Transverse colon (tissue), 4 donors: ENCODE data around the gene DDX19B. TPM values are rescaled to one million over a fixed set of nuclear protein-coding genes. Genes with fewer than 3 reads are reported as not detected.

ENCODE experiments used
- DNase-seq: peaks from one replicate; pipeline ENCODE4 v3.0.0-alpha.2; 2019
- H3K27ac ChIP-seq, 4 donors: fragments of 200-600 bp; sonication (generic); 2 replicates each; pipeline ENCODE4 v1.5.1; 2016 to 2018; ENCODE audit warnings: inconsistent platforms in 4 of 4
- H3K27me3 ChIP-seq: fragments of 200-600 bp; sonication (generic); 2 replicates; pipeline ENCODE4 v1.5.1; 2017; ENCODE audit warnings: inconsistent platforms
- H3K36me3 ChIP-seq, 4 donors: fragments of 200-600 bp; sonication (generic); 2 replicates each; pipeline ENCODE4 v1.5.1; 2017 to 2019; ENCODE audit warnings: inconsistent platforms in 4 of 4
- H3K4me1 ChIP-seq, 4 donors: fragments of 200-600 bp; sonication (generic); 2 replicates each; pipeline ENCODE4 v1.5.1; 2017 to 2020; ENCODE audit warnings: inconsistent platforms in 4 of 4
- H3K4me3 ChIP-seq, 4 donors: fragments of 200-600 bp; sonication (generic); 1 replicate in 1 of 4; 2 replicates in 3 of 4; pipeline versions ENCODE4 v1.5.1 to v1.6.1; 2017 to 2019; ENCODE audit warnings: inconsistent platforms in 4 of 4
- H3K9me3 ChIP-seq, 2 donors: fragments of 200-600 bp; sonication (generic); 2 replicates each; pipeline ENCODE4 v1.5.1; 2017 to 2019; ENCODE audit warnings: inconsistent platforms in 2 of 2
- CTCF ChIP-seq, 5 experiments: fragments of 200-600 bp in 3 of 5; fragments of 450-650 bp in 2 of 5; sonication (generic) in 3 of 5; IDR thresholded peaks; 1 replicate in 2 of 5; 2 replicates in 3 of 5; pipeline ENCODE4 v1.5.1; 2016 to 2017; ENCODE audit warnings: antibody characterized with exemption in 5 of 5, inconsistent platforms in 3 of 5, mild to moderate bottlenecking in 2 of 5, moderate library complexity in 1 of 5
- EP300 ChIP-seq: sonication (generic); formaldehyde crosslinking; IDR thresholded peaks from one replicate; pipeline ENCODE4 v1.6.1; 2017; ENCODE audit warnings: antibody characterized with exemption, low read depth
- POLR2A ChIP-seq: fragments of 450-650 bp; IDR thresholded peaks from one replicate; pipeline ENCODE4 v1.6.1; 2016; ENCODE audit warnings: antibody characterized with exemption, mild to moderate bottlenecking, moderate library complexity
- POLR2AphosphoS5 ChIP-seq, 3 donors: sonication (generic); formaldehyde crosslinking; IDR thresholded peaks; one replicate each; pipeline ENCODE4 v1.6.1; 2016; ENCODE audit warnings: antibody characterized with exemption in 3 of 3
- WGBS, 2 donors: methylation state at CpG; one replicate each; pipeline ENCODE4 v1.1.5; 2018; ENCODE audit warnings: low coverage in 1 of 2; 5-methylcytosine and 5-hydroxymethylcytosine counted together
- in situ Hi-C, 4 donors: fragments of 200-750 bp; cut with MboI; loops; one replicate each; pipeline versions ENCODE4 v1.15.0 to v1.15.1; 2017; ENCODE audit warnings: low sequenced_read_pairs in 3 of 4, low pct_ligation_motif_present in 1 of 4, low pct_unique_long_range_greater_than_20kb in 1 of 4
- intact Hi-C: fragments of 100-400 bp; cut with DNase I; formaldehyde crosslinking; loops from one replicate; pipeline ENCODE4 v1.15.1; 2023; ENCODE audit warnings: low total_unique reads
- total RNA-seq, 4 donors: library from RNA; depleted of rRNA; stranded (reverse); fragments of >200 nt; gene quantifications; one replicate each; pipeline ENCODE4 v1.1.0, GENCODE V29; 2016

The DDX19B gene
- total RNA-seq, 4 donors from 2014 or later, result 10.5 to 33.7 (median 22.6) TPM

DNA sequence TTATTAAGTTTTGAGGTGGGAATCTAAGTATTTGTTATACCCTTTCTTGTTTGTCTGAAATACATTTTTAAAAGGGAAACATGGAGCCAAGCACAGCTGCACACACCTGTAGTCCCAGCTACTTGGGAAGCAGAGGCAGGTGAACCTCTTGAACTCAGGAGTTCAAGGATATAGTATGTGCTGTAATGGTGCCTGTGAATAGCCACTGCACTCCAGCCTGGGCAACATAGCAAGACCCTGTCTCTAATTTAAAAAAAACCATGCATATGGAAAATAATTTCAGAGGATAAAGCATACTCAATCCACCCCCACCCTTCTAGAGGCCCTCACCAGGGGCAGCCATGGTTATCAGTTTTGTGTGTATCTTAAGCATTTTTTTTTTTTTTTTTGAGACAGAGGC is 3.4 kb upstream of the DDX19B start:
- Histone ChIP-seq H3K4me3 (no peak overlapping the region), H3K4me1 (peaks cover 5 to 16% (median 12%) of the 10 kb centered on the region in 4 donors), H3K36me3 (peaks cover 0 to 2% (median 0%) of the 10 kb centered on the region in 4 donors), H3K27ac (no peak overlapping the region), H3K9me3 (peaks cover 0 to under 1% of the 10 kb centered on the region in 2 donors), H3K27me3 (no peaks in the 10 kb centered on the region)
- intact Hi-C loops (no loop called here), in situ Hi-C loops (no loop called here)
- no peak for TF ChIP-seq POLR2AphosphoS5 (IDR thresholded peaks at IDR 0.05)
- TF ChIP-seq CTCF (IDR thresholded peaks at IDR 0.05), result no peak
- no peak for TF ChIP-seq EP300
- no peak for TF ChIP-seq POLR2A
- no peak for DNase-seq

- Histone ChIP-seq H3K4me3 (no peak overlapping the region), H3K27ac (no peak overlapping the region), H3K4me1 (peaks cover 5 to 26% (median 12%) of the 10 kb centered on the region in 4 donors), H3K9me3 (peaks cover 0 to 7% of the 10 kb centered on the region in 2 donors), H3K36me3 (peaks cover 0 to 7% (median 3%) of the 10 kb centered on the region in 4 donors), H3K27me3 (no peaks in the 10 kb centered on the region)
- TF ChIP-seq CTCF (IDR thresholded peaks at IDR 0.05) (no peak), POLR2AphosphoS5 (IDR thresholded peaks at IDR 0.05) (no peak), POLR2A (no peak), EP300 (no peak)
- WGBS, 2 donors, result 100% methylated on average over 1 of the region's 1 CpG
- in situ Hi-C loops (no loop called here), intact Hi-C loops (no loop called here)
- no peak for DNase-seq
Observed at GRCh38 chr16:70301121-70301520, 2.1 kb downstream of the DDX19B start.

- in situ Hi-C loops, result no loop called here
- WGBS, 2 donors, result 59 to 63% methylated on average over 1 of the region's 1 CpG
- H3K27me3 ChIP-seq, result no peaks in the 10 kb centered on the region
- H3K9me3 ChIP-seq, result peaks cover 0 to 7% of the 10 kb centered on the region in 2 donors
- DNase-seq, result no peak
- no peak overlapping the region for H3K27ac ChIP-seq
- no peak overlapping the region for H3K4me3 ChIP-seq
- intact Hi-C loops, result no loop called here
- no peak for TF ChIP-seq POLR2AphosphoS5 (IDR thresholded peaks at IDR 0.05)
- TF ChIP-seq CTCF (IDR thresholded peaks at IDR 0.05), result no peak
- no peak for TF ChIP-seq EP300
- TF ChIP-seq POLR2A, result no peak
- H3K36me3 ChIP-seq, result peaks cover 0 to 7% (median 3%) of the 10 kb centered on the region in 4 donors
- H3K4me1 ChIP-seq, result peaks cover 5 to 26% (median 12%) of the 10 kb centered on the region in 4 donors
Observed at GRCh38 chr16:70302745-70303144, 3.8 kb downstream of the DDX19B start.

DNA sequence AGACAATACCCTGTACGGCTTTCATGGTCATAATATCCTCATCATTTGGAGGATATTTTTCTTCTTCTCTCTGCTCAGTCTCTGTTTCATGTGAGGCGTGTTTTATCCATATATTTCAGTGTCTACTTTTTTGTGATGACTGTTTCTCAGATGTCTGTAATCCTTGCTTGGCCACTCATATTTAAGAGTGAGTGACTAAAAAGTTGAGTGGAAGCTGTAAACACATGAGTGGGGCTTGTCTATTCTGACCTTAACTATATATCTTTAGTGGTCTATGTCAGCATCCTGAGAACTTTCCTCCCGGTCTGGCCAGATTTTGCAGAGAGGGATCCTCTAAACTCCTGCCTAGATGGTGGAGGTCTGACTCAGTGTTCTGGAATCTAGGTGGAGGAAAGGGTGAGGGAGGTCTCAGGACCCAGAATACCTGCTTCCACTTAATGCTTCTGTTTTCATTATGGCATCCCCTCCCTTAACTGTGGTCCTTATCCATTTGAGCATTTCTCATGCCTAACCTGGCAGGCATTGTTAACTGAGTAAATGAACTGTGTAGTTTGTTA is 6.0 kb downstream of the DDX19B start:
- no peaks in the 10 kb centered on the region for H3K27me3 ChIP-seq
- no peak overlapping the region for H3K4me3 ChIP-seq
- peaks cover 0 to 7% of the 10 kb centered on the region in 2 donors for H3K9me3 ChIP-seq
- peaks cover 0 to 16% (median 3%) of the 10 kb centered on the region in 4 donors for H3K4me1 ChIP-seq
- intact Hi-C loops (no loop called here), in situ Hi-C loops (no loop called here)
- peaks cover 0 to 7% (median 3%) of the 10 kb centered on the region in 4 donors for H3K36me3 ChIP-seq
- DNase-seq, result no peak
- TF ChIP-seq POLR2A (no peak), EP300 (no peak), CTCF (IDR thresholded peaks at IDR 0.05) (no peak), POLR2AphosphoS5 (IDR thresholded peaks at IDR 0.05) (no peak)
- 59 to 69% methylated on average over 3 of the region's 3 CpGs for WGBS, 2 donors
- no peak overlapping the region for H3K27ac ChIP-seq
